DOHH2 (cell line): Measurements from ENCODE around the gene SORT1.

Source experiments
- H3F3A ChIP-seq: fragments of 200-600 bp; sonication (generic), shearing (Covaris generic); 2 replicates; pipeline ENCODE4 v1.6.0; 2016; ENCODE audit warnings: antibody characterized with exemption, mild to moderate bottlenecking; ENCODE audit not compliant: control insufficient read depth, insufficient read depth
- H3K27ac ChIP-seq: fragments of 200-600 bp; sonication (generic); 2 replicates; pipeline ENCODE4 v1.5.1; 2014; ENCODE audit warnings: low read depth, mild to moderate bottlenecking, low read length, moderate library complexity
- H3K27me3 ChIP-seq: fragments of 200-600 bp; sonication (generic); 2 replicates; pipeline ENCODE4 v1.6.1; 2014; ENCODE audit warnings: mild to moderate bottlenecking, low read length, mixed read lengths; ENCODE audit not compliant: control insufficient read depth
- H3K36me3 ChIP-seq: fragments of 200-600 bp; sonication (generic); 2 replicates; pipeline ENCODE4 v1.6.1; 2014; ENCODE audit warnings: mild to moderate bottlenecking, low read length, moderate library complexity, mixed read lengths; ENCODE audit not compliant: control insufficient read depth
- H3K4me1 ChIP-seq: fragments of 200-600 bp; sonication (generic); 2 replicates; pipeline ENCODE4 v1.6.1; 2014; ENCODE audit warnings: mild to moderate bottlenecking, low read length, mixed read lengths; ENCODE audit not compliant: control insufficient read depth
- H3K4me2 ChIP-seq: fragments of 200-600 bp; sonication (generic); 2 replicates; pipeline ENCODE4 v1.6.0; 2014; ENCODE audit warnings: mild to moderate bottlenecking, low read length, moderate library complexity
- H3K4me3 ChIP-seq: fragments of 200-600 bp; sonication (generic); 2 replicates; pipeline ENCODE4 v1.5.1; 2014; ENCODE audit warnings: mild to moderate bottlenecking, low read length, mixed read lengths
- H3K79me2 ChIP-seq: fragments of 200-600 bp; sonication (generic); 2 replicates; pipeline ENCODE4 v1.6.1; 2014; ENCODE audit warnings: mild to moderate bottlenecking, low read length, mixed read lengths; ENCODE audit not compliant: control insufficient read depth
- H3K9me2 ChIP-seq: fragments of 200-600 bp; sonication (generic); replicated peaks from 2 replicates; pipeline ENCODE4 v1.6.1; 2014; ENCODE audit warnings: mild to moderate bottlenecking, low read length, mixed read lengths; ENCODE audit not compliant: control insufficient read depth
- H3K9me3 ChIP-seq: fragments of 200-600 bp; sonication (generic); 2 replicates; pipeline ENCODE4 v1.6.1; 2014; ENCODE audit warnings: antibody characterized with exemption, low read length, mixed read lengths; ENCODE audit not compliant: control insufficient read depth, insufficient read depth
- H4K20me1 ChIP-seq: fragments of 200-600 bp; sonication (generic); 2 replicates; pipeline ENCODE4 v1.6.0; 2014; ENCODE audit warnings: low read depth, mild to moderate bottlenecking, antibody characterized with exemption, low read length, moderate library complexity; ENCODE audit not compliant: control insufficient read depth, insufficient read depth
- EZH2phosphoT487 ChIP-seq: fragments of 200-600 bp; sonication (generic); IDR thresholded peaks from 2 replicates; pipeline ENCODE4 v1.6.1; 2017; ENCODE audit warnings: borderline replicate concordance, mild to moderate bottlenecking, antibody characterized with exemption, low read length, moderate library complexity, mixed read lengths
- TF ChIP-seq, protein P1 (sequence below): fragments of 200-600 bp; sonication (generic); IDR thresholded peaks from one replicate; pipeline ENCODE4 v1.5.1; 2014; ENCODE audit warnings: antibody characterized with exemption, mild to moderate bottlenecking, low read depth, low read length; ENCODE audit not compliant: poor library complexity, severe bottlenecking

SORT1 gene

DNA sequence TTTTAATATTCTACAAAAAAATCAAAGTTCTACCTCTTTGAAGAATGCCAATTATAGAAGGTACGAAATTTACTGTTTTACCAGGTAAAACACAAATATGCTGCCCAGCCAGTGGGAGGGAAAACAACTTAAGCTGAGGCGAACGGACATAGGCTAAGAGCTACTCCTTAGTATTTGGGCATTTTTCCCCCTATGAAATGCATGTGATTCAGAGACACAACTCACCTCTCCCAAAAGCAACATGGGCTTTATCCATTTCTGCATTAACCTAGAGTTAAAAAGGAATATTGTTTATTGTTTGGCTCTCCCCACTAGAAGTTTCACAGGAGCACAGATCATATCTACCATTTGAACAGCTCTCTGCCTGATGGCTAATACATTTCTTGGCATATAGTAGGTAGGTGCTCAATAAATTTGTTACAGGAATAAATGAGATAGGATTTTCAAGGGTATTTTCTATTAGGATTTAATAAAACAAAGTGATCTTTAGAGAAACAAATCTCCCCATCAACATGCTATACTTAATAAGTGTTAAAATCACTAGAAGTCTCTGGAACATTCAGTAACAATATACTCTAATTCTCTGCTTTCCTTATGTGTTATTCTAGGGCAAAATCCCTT is 2.4 kb upstream of the SORT1 start:
- Histone ChIP-seq H3K4me2 (no peak overlapping the region), H3K36me3 (peaks cover 37% of the 10 kb centered on the region), H3K4me1 (peaks cover 31% of the 10 kb centered on the region), H3K27ac (no peak overlapping the region), H3K4me3 (no peak overlapping the region), H3K9me2 (no peaks in the 10 kb centered on the region), H3F3A (peaks cover 42% of the 10 kb centered on the region), H3K79me2 (peaks cover 17% of the 10 kb centered on the region), H3K27me3 (no peaks in the 10 kb centered on the region), H3K9me3 (no peaks in the 10 kb centered on the region), H4K20me1 (no peaks in the 10 kb centered on the region)
- no peak for TF ChIP-seq EZH2phosphoT487
- TF ChIP-seq, protein P1, sequence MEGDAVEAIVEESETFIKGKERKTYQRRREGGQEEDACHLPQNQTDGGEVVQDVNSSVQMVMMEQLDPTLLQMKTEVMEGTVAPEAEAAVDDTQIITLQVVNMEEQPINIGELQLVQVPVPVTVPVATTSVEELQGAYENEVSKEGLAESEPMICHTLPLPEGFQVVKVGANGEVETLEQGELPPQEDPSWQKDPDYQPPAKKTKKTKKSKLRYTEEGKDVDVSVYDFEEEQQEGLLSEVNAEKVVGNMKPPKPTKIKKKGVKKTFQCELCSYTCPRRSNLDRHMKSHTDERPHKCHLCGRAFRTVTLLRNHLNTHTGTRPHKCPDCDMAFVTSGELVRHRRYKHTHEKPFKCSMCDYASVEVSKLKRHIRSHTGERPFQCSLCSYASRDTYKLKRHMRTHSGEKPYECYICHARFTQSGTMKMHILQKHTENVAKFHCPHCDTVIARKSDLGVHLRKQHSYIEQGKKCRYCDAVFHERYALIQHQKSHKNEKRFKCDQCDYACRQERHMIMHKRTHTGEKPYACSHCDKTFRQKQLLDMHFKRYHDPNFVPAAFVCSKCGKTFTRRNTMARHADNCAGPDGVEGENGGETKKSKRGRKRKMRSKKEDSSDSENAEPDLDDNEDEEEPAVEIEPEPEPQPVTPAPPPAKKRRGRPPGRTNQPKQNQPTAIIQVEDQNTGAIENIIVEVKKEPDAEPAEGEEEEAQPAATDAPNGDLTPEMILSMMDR = no peak

DNA sequence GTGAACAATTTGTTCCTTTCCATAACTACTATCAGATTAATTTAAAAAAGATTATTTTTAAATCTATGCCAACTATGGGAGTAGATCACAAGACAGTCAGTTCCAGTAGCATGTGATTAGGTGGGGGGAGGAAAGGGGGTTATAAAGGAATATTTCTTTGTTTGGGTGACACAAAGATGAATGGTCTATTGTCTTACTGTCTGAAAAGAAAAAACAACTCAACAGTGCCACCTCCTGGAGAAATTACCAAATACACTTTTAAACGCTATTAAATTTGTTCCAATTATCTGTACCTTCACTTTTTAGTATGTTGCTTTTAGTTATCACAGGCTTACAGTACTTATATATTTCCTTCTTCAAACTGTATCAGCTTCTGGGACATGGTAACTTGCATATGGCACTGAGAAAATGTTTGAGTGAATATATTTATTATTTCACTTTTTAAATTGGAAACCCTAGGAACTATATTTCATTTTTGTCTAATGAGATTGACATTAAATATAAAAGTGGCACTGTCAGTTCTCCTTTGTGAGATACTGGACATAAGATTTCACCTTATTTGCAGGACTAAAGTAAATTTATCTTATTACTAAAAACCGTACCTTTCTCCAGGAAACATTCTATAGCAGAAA is 1.7 kb upstream of the SORT1 start:
- Histone ChIP-seq H3K9me2 (no peaks in the 10 kb centered on the region), H3K27me3 (no peaks in the 10 kb centered on the region), H3K9me3 (no peaks in the 10 kb centered on the region), H4K20me1 (no peaks in the 10 kb centered on the region), H3K4me2 (no peak overlapping the region), H3F3A (peaks cover 42% of the 10 kb centered on the region), H3K27ac (no peak overlapping the region), H3K4me1 (peaks cover 29% of the 10 kb centered on the region), H3K36me3 (peaks cover 30% of the 10 kb centered on the region), H3K79me2 (peaks cover 19% of the 10 kb centered on the region), H3K4me3 (no peak overlapping the region)
- no peak for TF ChIP-seq EZH2phosphoT487
- TF ChIP-seq, protein P1 = peak; percentile 49

DNA sequence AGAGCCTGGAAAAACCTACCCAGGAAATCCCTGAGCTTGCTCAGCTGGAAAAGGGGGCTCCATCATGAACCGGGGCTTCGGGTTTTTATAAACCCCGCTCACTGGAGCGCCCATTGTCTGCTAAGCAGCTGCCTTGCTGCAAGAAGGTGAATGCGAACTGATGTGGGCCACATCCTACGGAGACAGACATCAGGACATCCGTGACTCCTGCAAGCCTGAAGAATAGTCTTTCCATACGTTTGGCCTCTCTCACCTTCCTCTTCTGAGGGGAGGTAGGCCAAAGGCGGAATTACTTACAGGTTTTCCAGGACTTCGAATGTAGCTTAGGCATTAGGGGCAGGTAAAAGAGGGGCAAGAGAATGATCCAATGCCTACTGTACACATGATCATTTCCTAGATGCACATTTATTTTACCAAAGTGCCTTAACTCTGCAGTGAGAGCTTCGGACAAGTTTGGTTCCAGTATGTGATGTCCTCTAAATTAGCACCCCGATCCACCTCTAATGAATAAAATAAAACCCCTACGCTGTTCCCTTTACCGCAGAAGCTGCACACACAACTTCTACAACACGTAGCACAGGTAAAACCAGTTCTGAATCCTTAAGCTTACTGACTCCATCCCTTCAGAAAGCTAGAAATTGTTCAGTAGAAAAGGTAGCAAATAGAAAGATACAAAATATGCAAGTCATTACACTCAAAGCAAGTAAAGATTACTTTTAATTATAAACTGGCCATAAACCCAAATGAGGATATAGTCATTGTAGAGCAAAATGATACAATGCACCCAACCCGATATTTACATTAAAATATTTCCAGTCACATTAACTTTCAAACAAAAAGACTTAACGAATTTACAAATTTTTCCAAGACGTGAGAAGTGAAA is 866 bp upstream of the SORT1 start:
- Histone ChIP-seq H3K27ac (no peak overlapping the region), H3K79me2 (peaks cover 23% of the 10 kb centered on the region)

More for the DNA sequence above, 866 bp upstream of the SORT1 start:
- TF ChIP-seq, protein P1 = peak; percentile 16
- TF ChIP-seq EZH2phosphoT487 = no peak
- Histone ChIP-seq H3K27me3 (no peaks in the 10 kb centered on the region), H3K4me1 (peaks cover 31% of the 10 kb centered on the region), H3K9me2 (no peaks in the 10 kb centered on the region), H3K4me2 (peak overlapping the region; percentile 79), H3K4me3 (peak overlapping the region; percentile 76), H3F3A (peaks cover 40% of the 10 kb centered on the region), H3K9me3 (no peaks in the 10 kb centered on the region), H4K20me1 (no peaks in the 10 kb centered on the region), H3K36me3 (peaks cover 23% of the 10 kb centered on the region)
